Endothelial cell of umbilical vein (primary cell): ENCODE data around the gene NDUFA8. TPM values are rescaled to one million over a fixed set of nuclear protein-coding genes. Genes with fewer than 3 reads are reported as not detected.

ENCODE experiments used
- BruUV-seq: library from RNA; stranded (reverse); fragments of 400-500 nt; replicated peaks from 2 replicates; lab custom pipeline; 2021; lab: Mats Ljungman, UMichigan
- CTCF ChIA-PET: fragments of 300-600, 350-600 bp; sonication (Branson Sonifier 250); formaldehyde crosslinking; loops from one replicate; lab custom pipeline; 2021; ENCODE audit warnings: antibody characterized with exemption, inconsistent platforms; lab: Charles Lee
- POLR2A ChIA-PET: fragments of 300-600, 350-600 bp; sonication (Branson Sonifier 250); formaldehyde crosslinking; loops from one replicate; lab custom pipeline; 2021; ENCODE audit warnings: antibody characterized with exemption, inconsistent platforms; lab: Charles Lee
- DNase-seq: peaks from one replicate; pipeline ENCODE4 v3.0.0-alpha.2; 2011; ENCODE audit warnings: low read depth, low spot score
- FAIRE-seq: peaks from 2 replicates; lab custom pipeline; 2011; peaks lifted over from hg19 to GRCh38; lab: Jason Lieb, UNC
- H2AFZ ChIP-seq: 2 replicates; pipeline ENCODE4 v1.6.0; 2012; ENCODE audit warnings: low read depth, low read length, control low read depth, inconsistent platforms
- H3K27ac ChIP-seq: 2 replicates; pipeline ENCODE4 v1.5.1; 2011; ENCODE audit warnings: low read depth, mild to moderate bottlenecking, control low read depth, low read length, moderate library complexity; ENCODE audit not compliant: insufficient read depth
- H3K27me3 ChIP-seq, 2 experiments: 2 replicates each; pipeline versions ENCODE4 v1.6.0 to v1.6.1; 2011; ENCODE audit warnings: low read length in 2 of 2, mixed read lengths in 1 of 2; ENCODE audit not compliant: control insufficient read depth in 2 of 2, insufficient read depth in 2 of 2
- H3K36me3 ChIP-seq, 2 experiments: 2 replicates in 1 of 2; 3 replicates in 1 of 2; pipeline ENCODE4 v1.5.1; 2011; ENCODE audit warnings: low read length in 2 of 2, mild to moderate bottlenecking in 1 of 2, moderate library complexity in 1 of 2; ENCODE audit not compliant: control insufficient read depth in 2 of 2, insufficient read depth in 2 of 2; ENCODE audit errors: extremely low read depth in 1 of 2
- H3K4me1 ChIP-seq: 3 replicates; pipeline ENCODE4 v1.5.1; 2011; ENCODE audit warnings: mild to moderate bottlenecking, low read length; ENCODE audit not compliant: control insufficient read depth, insufficient read depth; ENCODE audit errors: extremely low read depth
- H3K4me2 ChIP-seq: 2 replicates; pipeline ENCODE4 v1.6.1; 2011; ENCODE audit warnings: low read length, control low read depth, mixed read lengths; ENCODE audit not compliant: insufficient read depth
- H3K4me3 ChIP-seq, 3 experiments: fragments of 200-600 bp in 1 of 3; sonication (generic), shearing (Covaris generic) in 1 of 3; replicated peaks in 1 of 3; 2 replicates each; pipeline ENCODE4 v1.5.1; 2011 to 2016; ENCODE audit warnings: control low read depth in 3 of 3, low read length in 3 of 3, mild to moderate bottlenecking in 2 of 3, inconsistent platforms in 1 of 3, low read depth in 1 of 3, moderate library complexity in 1 of 3; ENCODE audit not compliant: insufficient read depth in 1 of 3
- H3K79me2 ChIP-seq: 2 replicates; pipeline ENCODE4 v1.6.0; 2012; ENCODE audit warnings: low read length, inconsistent platforms; ENCODE audit not compliant: control insufficient read depth, insufficient read depth
- H3K9ac ChIP-seq: replicated peaks from 2 replicates; pipeline ENCODE3; 2011; ENCODE audit warnings: low read length, control low read depth; ENCODE audit not compliant: insufficient read depth; ENCODE audit errors: extremely low read depth
- H3K9me1 ChIP-seq: replicated peaks from 3 replicates; pipeline ENCODE4 v1.6.0; 2011; ENCODE audit warnings: mild to moderate bottlenecking, low read length; ENCODE audit not compliant: control insufficient read depth, insufficient read depth; ENCODE audit errors: extremely low read depth
- H3K9me3 ChIP-seq: replicated peaks from 2 replicates; pipeline ENCODE4 v1.5.1; 2012; ENCODE audit warnings: low read length, inconsistent platforms; ENCODE audit not compliant: control insufficient read depth, insufficient read depth
- H4K20me1 ChIP-seq: replicated peaks from 2 replicates; pipeline ENCODE3; 2011; ENCODE audit warnings: mild to moderate bottlenecking, low read length; ENCODE audit not compliant: control insufficient read depth, insufficient read depth; ENCODE audit errors: extremely low read depth
- EZH2 ChIP-seq: IDR thresholded peaks from 2 replicates; pipeline ENCODE4 v1.6.1; 2012; ENCODE audit warnings: borderline replicate concordance, low read depth, mild to moderate bottlenecking, moderate library complexity, low read length, inconsistent platforms; ENCODE audit not compliant: severe bottlenecking
- FOS ChIP-seq: IDR thresholded peaks from 2 replicates; pipeline ENCODE4 v1.6.1; 2011; ENCODE audit warnings: mild to moderate bottlenecking, low read length, moderate library complexity, borderline replicate concordance; ENCODE audit not compliant: insufficient read depth
- GATA2 ChIP-seq: IDR thresholded peaks from 2 replicates; pipeline ENCODE4 v1.7.0; 2011; ENCODE audit warnings: low read depth, mild to moderate bottlenecking, moderate library complexity, mixed read lengths, low read length; ENCODE audit not compliant: insufficient read length, insufficient read depth
- JUN ChIP-seq: IDR thresholded peaks from 2 replicates; pipeline ENCODE4 v1.6.1; 2011; ENCODE audit warnings: borderline replicate concordance, low read depth; ENCODE audit not compliant: insufficient read length, insufficient read depth
- MYC ChIP-seq: IDR thresholded peaks from one replicate; pipeline ENCODE4 v1.6.1; 2011; ENCODE audit warnings: mild to moderate bottlenecking, low read depth, low read length
- POLR2A ChIP-seq: IDR thresholded peaks from 2 replicates; pipeline ENCODE4 v1.6.1; 2012; ENCODE audit warnings: low read depth, mild to moderate bottlenecking, control low read depth, low read length
- POLR2AphosphoS5 ChIP-seq: IDR thresholded peaks from 2 replicates; pipeline ENCODE4 v1.6.1; 2012; ENCODE audit warnings: low read depth, mild to moderate bottlenecking, control low read depth, low read length, moderate library complexity; ENCODE audit not compliant: insufficient read depth
- dilution Hi-C: fragments of 300-500 bp; cut with MboI; formaldehyde crosslinking; loops from one replicate; pipeline ENCODE4 v1.15.0; 2019; ENCODE audit warnings: low sequenced_read_pairs; ENCODE audit not compliant: extremely low pct_ligation_motif_present
- intact Hi-C: fragments of 100-400 bp; cut with micrococcal nuclease; formaldehyde crosslinking; loops from one replicate; pipeline ENCODE4 v1.10.0; 2022
- polyA plus RNA-seq, 4 experiments: library from polyadenylated mRNA; depleted of rRNA in 3 of 4; stranded (reverse) in 3 of 4; unstranded in 1 of 4; fragments of >200 nt; gene quantifications; 2 replicates each; pipeline versions ENCODE4 v1.2.1 to v1.2.3, GENCODE V29; 2011 to 2012; ENCODE audit warnings: missing spikeins in 1 of 4
- total RNA-seq: library from RNA; stranded (reverse); gene quantifications from 2 replicates; pipeline ENCODE4 v1.2.3, GENCODE V29; 2021
- TF ChIP-seq, protein P1 (sequence below): IDR thresholded peaks from 2 replicates; pipeline ENCODE4 v1.6.1; 2011; ENCODE audit not compliant: insufficient read depth, insufficient read length
- TF ChIP-seq, protein P2 (sequence below), 2 donors: IDR thresholded peaks; 1 replicate in 1 of 2; 2 replicates in 1 of 2; pipeline ENCODE4 v1.5.1; 2011; ENCODE audit warnings: low read length in 2 of 2, mild to moderate bottlenecking in 2 of 2, moderate library complexity in 2 of 2, control low read depth in 1 of 2, inconsistent platforms in 1 of 2, low read depth in 1 of 2; ENCODE audit not compliant: insufficient read depth in 1 of 2; ENCODE audit errors: extremely low read depth in 1 of 2

Gene NDUFA8
- total and polyA plus RNA-seq, 2 donors (not counting 3 experiments of a cell fraction or from before 2014, with no cell fraction given) = 68.2 to 100 TPM

DNA sequence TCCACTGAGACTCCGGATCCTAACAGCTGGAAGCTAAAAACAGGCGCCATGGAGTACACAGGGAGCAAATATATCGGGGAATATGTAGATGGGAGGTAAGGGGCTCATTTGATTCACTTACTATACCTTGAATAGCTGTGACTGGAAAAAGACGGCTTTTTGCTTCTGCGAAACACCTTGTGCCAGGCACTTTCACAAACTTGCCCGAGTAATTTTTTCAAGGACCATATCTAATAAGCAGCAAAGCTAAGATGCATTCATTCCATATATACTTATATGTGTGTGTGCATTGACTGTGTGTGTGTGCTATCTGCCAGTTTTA is 307 bp upstream of the NDUFA8 start:
- Histone ChIP-seq H3K9me3 (no peaks in the 10 kb centered on the region), H3K36me3 (no peaks in the 10 kb centered on the region), H3K9me1 (no peaks in the 10 kb centered on the region), H3K9ac (no peak overlapping the region), H4K20me1 (no peaks in the 10 kb centered on the region), H3K79me2 (peaks cover 22% of the 10 kb centered on the region), H2AFZ (no peak overlapping the region), H3K4me3 (peak overlapping the region in 1 of 3 experiments; percentile 3), H3K27ac (no peak overlapping the region), H3K4me2 (peak overlapping the region; percentile 44), H3K27me3 (peaks cover 11 to 20% of the 10 kb centered on the region in 2 experiments), H3K4me1 (peaks cover 8% of the 10 kb centered on the region)
- DNase-seq (no peak), FAIRE-seq (no peak)
- POLR2A ChIA-PET = no interaction called here
- dilution Hi-C loops = no loop called here
- intact Hi-C loops = loop anchor here (1.0 to 5.0 kb wide), 5 partner anchors 67 to 190 kb away; partner anchors contain the start of genes LHX6, MRRF and RBM18
- no peak for TF ChIP-seq GATA2
- TF ChIP-seq MYC = no peak
- TF ChIP-seq, protein P1, sequence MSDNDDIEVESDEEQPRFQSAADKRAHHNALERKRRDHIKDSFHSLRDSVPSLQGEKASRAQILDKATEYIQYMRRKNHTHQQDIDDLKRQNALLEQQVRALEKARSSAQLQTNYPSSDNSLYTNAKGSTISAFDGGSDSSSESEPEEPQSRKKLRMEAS = no peak
- no peak for TF ChIP-seq EZH2
- no peak for TF ChIP-seq POLR2A
- no peak for TF ChIP-seq POLR2AphosphoS5
- no peak for TF ChIP-seq JUN
- TF ChIP-seq, protein P2, sequence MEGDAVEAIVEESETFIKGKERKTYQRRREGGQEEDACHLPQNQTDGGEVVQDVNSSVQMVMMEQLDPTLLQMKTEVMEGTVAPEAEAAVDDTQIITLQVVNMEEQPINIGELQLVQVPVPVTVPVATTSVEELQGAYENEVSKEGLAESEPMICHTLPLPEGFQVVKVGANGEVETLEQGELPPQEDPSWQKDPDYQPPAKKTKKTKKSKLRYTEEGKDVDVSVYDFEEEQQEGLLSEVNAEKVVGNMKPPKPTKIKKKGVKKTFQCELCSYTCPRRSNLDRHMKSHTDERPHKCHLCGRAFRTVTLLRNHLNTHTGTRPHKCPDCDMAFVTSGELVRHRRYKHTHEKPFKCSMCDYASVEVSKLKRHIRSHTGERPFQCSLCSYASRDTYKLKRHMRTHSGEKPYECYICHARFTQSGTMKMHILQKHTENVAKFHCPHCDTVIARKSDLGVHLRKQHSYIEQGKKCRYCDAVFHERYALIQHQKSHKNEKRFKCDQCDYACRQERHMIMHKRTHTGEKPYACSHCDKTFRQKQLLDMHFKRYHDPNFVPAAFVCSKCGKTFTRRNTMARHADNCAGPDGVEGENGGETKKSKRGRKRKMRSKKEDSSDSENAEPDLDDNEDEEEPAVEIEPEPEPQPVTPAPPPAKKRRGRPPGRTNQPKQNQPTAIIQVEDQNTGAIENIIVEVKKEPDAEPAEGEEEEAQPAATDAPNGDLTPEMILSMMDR (IDR thresholded peaks at IDR 0.05; ENCODE audit: extremely low read depth in 1 of 2, insufficient read depth in 1 of 2, low read depth in 1 of 2, low read length in 2 of 2) = no peak
- TF ChIP-seq FOS = no peak
- CTCF ChIA-PET = interaction anchor here (0.6 to 3.6 kb wide), 5 partner anchors 9 to 191 kb away, joined by 3 to 34 read pairs (median 4); no protein-coding TSS in a partner anchor
- no TSS peak for BruUV-seq
